Activated B cell treated with CpG ODN at 0.5 μM for 24 hours (primary cell): ENCODE results near the gene AGBL4. TPM values are rescaled to one million over a fixed set of nuclear protein-coding genes. Genes with fewer than 3 reads are reported as not detected.

Source experiments
- ATAC-seq: fragments of 200-7000 bp; cut with Tn5 transposase; one replicate; pipeline ENCODE4 v1.10.0; 2021; ENCODE audit warnings: low read depth, mild to moderate bottlenecking, moderate library complexity
- CTCF ChIA-PET: fragments of 350-600 bp; sonication (Branson Sonifier 250); formaldehyde crosslinking; loops from one replicate; lab custom pipeline; 2021; ENCODE audit warnings: antibody characterized with exemption; lab: Charles Lee
- POLR2A ChIA-PET: fragments of 350-600 bp; sonication (Branson Sonifier 250); formaldehyde crosslinking; loops from one replicate; lab custom pipeline; 2021; ENCODE audit warnings: antibody characterized with exemption; lab: Charles Lee
- DNase-seq: peaks from one replicate; pipeline ENCODE4 v3.0.0; 2022
- H3K27ac Mint-ChIP-seq: one replicate; pipeline ENCODE4 v1.8.0; 2020; ENCODE audit warnings: mixed read lengths
- H3K27me3 Mint-ChIP-seq: one replicate; pipeline ENCODE4 v1.8.0; 2021; ENCODE audit warnings: mixed read lengths
- H3K36me3 Mint-ChIP-seq: one replicate; pipeline ENCODE4 v1.8.0; 2021; ENCODE audit warnings: low read depth, mixed read lengths
- H3K4me1 Mint-ChIP-seq: one replicate; pipeline ENCODE4 v1.8.0; 2021; ENCODE audit warnings: mixed read lengths
- H3K4me3 Mint-ChIP-seq: one replicate; pipeline ENCODE4 v1.8.0; 2020; ENCODE audit warnings: mild to moderate bottlenecking, mixed read lengths
- H3K9me3 Mint-ChIP-seq: one replicate; pipeline ENCODE4 v1.8.0; 2020; ENCODE audit warnings: mixed read lengths
- CTCF ChIP-seq: fragments of 200-600 bp; IDR thresholded peaks from one replicate; pipeline ENCODE4 v1.8.0; 2022; ENCODE audit warnings: antibody characterized with exemption, mild to moderate bottlenecking
- intact Hi-C: fragments of 100-400 bp; cut with micrococcal nuclease; formaldehyde crosslinking; loops from one replicate; pipeline ENCODE4 v1.15.1; 2024
- total RNA-seq: library from RNA; stranded (reverse); gene quantifications from 2 replicates; pipeline ENCODE4 v1.2.3, GENCODE V29; 2022

AGBL4 gene
- total RNA-seq, 1 donor from 2014 or later, result 0.24 TPM

- no peak for TF ChIP-seq CTCF
- CTCF ChIA-PET, result no interaction called here
- intact Hi-C loops, result no loop called here
- ATAC-seq (no peak), DNase-seq (no peak)
- Mint-ChIP-seq H3K36me3 (no peaks in the 10 kb centered on the region), H3K27me3 (peaks cover 4% of the 10 kb centered on the region), H3K4me1 (no peaks in the 10 kb centered on the region), H3K9me3 (peaks cover 4% of the 10 kb centered on the region), H3K27ac (no peak overlapping the region), H3K4me3 (no peak overlapping the region)
- POLR2A ChIA-PET, result no interaction called here
Observed at GRCh38 chr1:48988633-48989197, 1035.0 kb downstream of the AGBL4 start.

- no peak overlapping the region for H3K4me3 Mint-ChIP-seq
- peaks cover 3% of the 10 kb centered on the region for H3K27me3 Mint-ChIP-seq
- H3K36me3 Mint-ChIP-seq, result no peaks in the 10 kb centered on the region
- no peaks in the 10 kb centered on the region for H3K4me1 Mint-ChIP-seq
- CTCF ChIA-PET, result no interaction called here
- no peak for TF ChIP-seq CTCF
- H3K9me3 Mint-ChIP-seq, result no peaks in the 10 kb centered on the region
- no peak for ATAC-seq
- intact Hi-C loops, result no loop called here
- no peak for DNase-seq
- POLR2A ChIA-PET, result no interaction called here
- no peak overlapping the region for H3K27ac Mint-ChIP-seq
Observed at GRCh38 chr1:48979940-48980339, 1043.8 kb downstream of the AGBL4 start.

GRCh38 chr1:48978413-48978812, 1045.3 kb downstream of the AGBL4 start:
- no peak for DNase-seq
- Mint-ChIP-seq H3K27me3 (peaks cover 5% of the 10 kb centered on the region), H3K36me3 (no peaks in the 10 kb centered on the region), H3K27ac (no peak overlapping the region), H3K9me3 (no peaks in the 10 kb centered on the region), H3K4me3 (no peak overlapping the region), H3K4me1 (no peaks in the 10 kb centered on the region)
- TF ChIP-seq CTCF, result no peak
- CTCF ChIA-PET, result no interaction called here
- POLR2A ChIA-PET, result no interaction called here
- intact Hi-C loops, result no loop called here
- no peak for ATAC-seq

- no peak for ATAC-seq
- no peaks in the 10 kb centered on the region for H3K4me1 Mint-ChIP-seq
- DNase-seq, result no peak
- H3K9me3 Mint-ChIP-seq, result no peaks in the 10 kb centered on the region
- no peaks in the 10 kb centered on the region for H3K36me3 Mint-ChIP-seq
- H3K4me3 Mint-ChIP-seq, result no peak overlapping the region
- H3K27ac Mint-ChIP-seq, result no peak overlapping the region
- intact Hi-C loops, result no loop called here
- peaks cover 5% of the 10 kb centered on the region for H3K27me3 Mint-ChIP-seq
- POLR2A ChIA-PET, result no interaction called here
- CTCF ChIA-PET, result no interaction called here
- TF ChIP-seq CTCF, result no peak
Observed at GRCh38 chr1:48977273-48977672, 1046.5 kb downstream of the AGBL4 start.

- CTCF ChIA-PET, result no interaction called here
- DNase-seq, result no peak
- no peak for TF ChIP-seq CTCF
- intact Hi-C loops, result no loop called here
- H3K27me3 Mint-ChIP-seq, result peaks cover 20% of the 10 kb centered on the region
- H3K4me3 Mint-ChIP-seq, result no peak overlapping the region
- H3K9me3 Mint-ChIP-seq, result no peaks in the 10 kb centered on the region
- no peak for ATAC-seq
- H3K4me1 Mint-ChIP-seq, result no peaks in the 10 kb centered on the region
- no peaks in the 10 kb centered on the region for H3K36me3 Mint-ChIP-seq
- POLR2A ChIA-PET, result no interaction called here
- H3K27ac Mint-ChIP-seq, result no peak overlapping the region
Observed at GRCh38 chr1:48969971-48970370, 1053.8 kb downstream of the AGBL4 start.
